ENCODE data around the gene GADD45G.

GADD45G gene

DNA sequence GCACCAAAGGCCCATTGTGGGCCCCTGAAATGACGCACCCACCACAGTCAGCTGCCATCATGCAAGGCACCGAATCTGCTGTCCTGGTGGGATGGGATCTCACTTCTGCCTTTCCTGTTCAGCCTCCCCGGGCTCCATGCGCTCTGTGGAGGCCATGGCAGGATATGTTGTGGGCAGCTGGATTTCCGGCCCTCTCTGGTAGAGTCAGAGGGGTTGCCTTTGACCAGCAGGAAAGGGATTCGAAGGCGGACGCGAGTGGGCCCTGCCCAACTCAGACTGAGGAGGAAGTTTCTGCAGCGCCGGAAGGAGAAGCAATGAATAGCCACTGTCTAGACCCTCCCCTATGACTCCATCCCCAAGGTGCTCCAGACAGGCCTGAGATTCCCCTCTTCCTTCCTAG lies 35.5 kb downstream of the GADD45G start:
- H3K27ac Mint-ChIP-seq, result no peak overlapping the region

DNA sequence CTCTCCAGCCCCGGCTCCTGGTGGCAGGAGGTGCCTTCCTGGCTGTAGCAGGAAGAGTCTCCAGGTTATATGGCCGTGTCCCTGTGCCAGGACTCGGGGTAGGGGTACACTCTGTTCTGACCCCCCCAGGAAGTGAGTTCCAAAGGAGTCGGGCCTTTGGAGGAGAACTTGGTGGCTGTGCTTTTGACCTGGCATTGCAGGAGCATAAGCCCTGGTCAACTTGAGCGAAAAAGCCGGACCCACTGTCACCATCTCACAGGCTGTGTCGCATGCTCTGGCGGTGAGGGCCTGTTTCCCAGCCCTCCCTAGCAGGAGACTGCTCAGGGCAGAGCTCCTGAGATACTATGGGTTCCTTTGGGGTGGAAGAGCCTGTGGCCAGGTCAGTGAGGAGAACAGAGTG lies 36.0 kb downstream of the GADD45G start:
- H3K4me3 Mint-ChIP-seq, result no peak overlapping the region
- H3K27ac Mint-ChIP-seq, result no peak overlapping the region
- H3K36me3 Mint-ChIP-seq, result no peaks in the 10 kb centered on the region
- H3K27me3 Mint-ChIP-seq, result no peaks in the 10 kb centered on the region
- no peaks in the 10 kb centered on the region for H3K4me1 Mint-ChIP-seq (ENCODE audit: low read depth)
- no peaks in the 10 kb centered on the region for H3K9me3 Mint-ChIP-seq (ENCODE audit: low read depth)

More for the DNA sequence above, 35.5 kb downstream of the GADD45G start:
- no peaks in the 10 kb centered on the region for H3K36me3 Mint-ChIP-seq
- H3K9me3 Mint-ChIP-seq (ENCODE audit: low read depth), result no peaks in the 10 kb centered on the region
- H3K27me3 Mint-ChIP-seq, result no peaks in the 10 kb centered on the region
- no peaks in the 10 kb centered on the region for H3K4me1 Mint-ChIP-seq (ENCODE audit: low read depth)
- no peak overlapping the region for H3K4me3 Mint-ChIP-seq

GRCh38 chr9:89641980-89642379 lies 37.2 kb downstream of the GADD45G start:
- H3K36me3 Mint-ChIP-seq, result no peaks in the 10 kb centered on the region
- H3K27me3 Mint-ChIP-seq, result no peaks in the 10 kb centered on the region
- H3K4me1 Mint-ChIP-seq (ENCODE audit: low read depth), result no peaks in the 10 kb centered on the region
- no peaks in the 10 kb centered on the region for H3K9me3 Mint-ChIP-seq (ENCODE audit: low read depth)
- no peak overlapping the region for H3K27ac Mint-ChIP-seq
- no peak overlapping the region for H3K4me3 Mint-ChIP-seq

DNA sequence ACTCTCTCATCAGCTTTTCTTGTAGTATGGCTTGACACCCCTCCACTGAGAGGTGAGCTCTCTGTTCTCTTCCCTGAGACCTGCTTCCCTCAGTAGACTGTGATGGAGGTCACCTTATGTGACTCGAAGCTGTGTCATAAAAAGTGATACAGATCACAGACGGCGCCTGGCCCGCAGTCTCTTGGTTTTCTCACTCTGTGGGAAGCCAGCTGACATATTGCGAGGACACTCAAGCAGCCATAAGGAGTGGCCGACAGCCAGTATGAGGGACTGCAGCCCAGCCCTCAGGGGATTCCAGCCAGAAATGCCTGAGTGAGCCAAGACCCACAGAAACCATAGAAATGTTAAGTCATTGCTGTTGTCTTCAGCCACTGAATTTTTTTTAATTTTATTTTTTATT lies 38.0 kb downstream of the GADD45G start:
- Mint-ChIP-seq H3K27ac (no peak overlapping the region), H3K36me3 (no peaks in the 10 kb centered on the region), H3K27me3 (no peaks in the 10 kb centered on the region), H3K4me1 (ENCODE audit: low read depth) (no peaks in the 10 kb centered on the region), H3K4me3 (no peak overlapping the region), H3K9me3 (ENCODE audit: low read depth) (no peaks in the 10 kb centered on the region)

GRCh38 chr9:89646189-89646939 lies 41.6 kb downstream of the GADD45G start:
- no peaks in the 10 kb centered on the region for H3K27me3 Mint-ChIP-seq
- H3K27ac Mint-ChIP-seq, result no peak overlapping the region
- H3K4me1 Mint-ChIP-seq (ENCODE audit: low read depth), result no peaks in the 10 kb centered on the region
- H3K4me3 Mint-ChIP-seq, result no peak overlapping the region
- H3K36me3 Mint-ChIP-seq, result no peaks in the 10 kb centered on the region
- H3K9me3 Mint-ChIP-seq (ENCODE audit: low read depth), result no peaks in the 10 kb centered on the region

- Mint-ChIP-seq H3K9me3 (ENCODE audit: low read depth) (no peaks in the 10 kb centered on the region), H3K27me3 (no peaks in the 10 kb centered on the region), H3K36me3 (no peaks in the 10 kb centered on the region), H3K27ac (no peak overlapping the region), H3K4me1 (ENCODE audit: low read depth) (no peaks in the 10 kb centered on the region), H3K4me3 (no peak overlapping the region)
Measured at GRCh38 chr9:89647366-89648128, 42.7 kb downstream of the GADD45G start.

DNA sequence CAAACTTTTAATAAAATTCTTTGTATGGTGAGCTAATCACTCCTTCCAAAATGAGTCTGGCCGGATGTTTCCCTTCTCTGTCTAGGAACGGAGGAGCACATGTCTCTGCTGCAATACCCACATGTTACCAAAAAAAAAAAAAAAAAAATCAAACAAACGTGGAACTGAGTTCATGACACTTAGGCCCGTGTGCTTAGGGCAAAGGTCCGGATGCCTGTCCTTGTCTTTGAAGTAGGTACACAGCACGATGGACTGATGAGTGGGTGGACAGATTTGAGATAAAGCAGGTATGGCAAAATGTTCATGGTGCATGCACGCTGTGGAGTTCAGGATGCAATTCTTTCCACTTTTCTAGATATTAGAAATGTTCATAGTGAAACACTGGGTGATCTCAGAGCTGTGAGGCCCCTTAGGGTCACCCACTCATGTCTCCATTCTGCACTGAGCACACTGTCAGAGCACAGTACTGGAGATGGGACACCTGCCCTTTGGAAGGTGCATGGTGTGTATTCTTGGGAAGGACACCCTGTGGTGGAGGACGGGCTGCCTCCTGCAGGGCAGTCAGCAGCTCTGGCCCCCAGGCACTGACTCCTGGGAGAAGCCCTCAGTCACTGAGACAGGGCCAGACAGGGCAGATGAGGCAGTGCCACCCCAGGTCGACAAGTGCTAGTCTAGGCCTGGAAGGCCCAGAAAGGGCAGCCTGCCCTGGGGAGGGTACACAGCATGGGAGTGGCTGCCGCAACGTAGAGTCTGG lies 43.6 kb downstream of the GADD45G start:
- no peaks in the 10 kb centered on the region for H3K36me3 Mint-ChIP-seq
- H3K4me1 Mint-ChIP-seq (ENCODE audit: low read depth), result no peaks in the 10 kb centered on the region
- no peak overlapping the region for H3K27ac Mint-ChIP-seq
- no peaks in the 10 kb centered on the region for H3K9me3 Mint-ChIP-seq (ENCODE audit: low read depth)
- H3K27me3 Mint-ChIP-seq, result no peaks in the 10 kb centered on the region
- no peak overlapping the region for H3K4me3 Mint-ChIP-seq

DNA sequence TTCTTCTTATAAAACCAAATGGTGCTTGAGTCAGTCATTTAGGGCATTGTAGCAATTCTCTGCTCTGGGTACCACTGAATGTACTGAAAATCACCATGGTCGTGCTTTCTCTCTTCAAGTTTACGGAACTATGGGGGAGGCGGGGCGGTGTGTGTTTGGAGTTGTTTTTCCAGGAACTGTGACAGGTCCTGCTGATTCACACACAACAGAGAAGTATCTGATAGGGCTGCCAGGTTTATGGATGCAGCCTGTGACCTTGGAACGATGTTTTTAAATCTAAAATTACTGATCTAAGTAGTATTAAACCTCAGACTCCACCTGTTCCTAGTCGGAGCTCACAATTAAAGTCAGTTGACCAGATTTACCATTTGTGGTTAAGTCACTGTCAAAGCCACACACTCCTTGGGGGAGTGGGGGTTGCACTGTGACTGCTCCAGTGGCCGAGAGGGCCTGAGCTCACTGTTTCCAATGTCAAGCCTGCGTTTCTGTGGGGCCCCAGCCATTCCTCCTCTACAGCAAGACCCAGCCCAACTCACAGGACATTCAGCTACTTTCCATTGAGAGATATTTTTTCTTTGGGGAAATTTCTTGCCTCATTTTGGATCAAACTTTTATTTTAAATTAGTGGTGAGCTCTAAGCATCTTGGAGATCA lies 44.4 kb downstream of the GADD45G start:
- no peaks in the 10 kb centered on the region for H3K36me3 Mint-ChIP-seq
- H3K27ac Mint-ChIP-seq, result no peak overlapping the region
- H3K4me3 Mint-ChIP-seq, result no peak overlapping the region
- no peaks in the 10 kb centered on the region for H3K4me1 Mint-ChIP-seq (ENCODE audit: low read depth)
- H3K27me3 Mint-ChIP-seq, result no peaks in the 10 kb centered on the region
- H3K9me3 Mint-ChIP-seq (ENCODE audit: low read depth), result no peaks in the 10 kb centered on the region

DNA sequence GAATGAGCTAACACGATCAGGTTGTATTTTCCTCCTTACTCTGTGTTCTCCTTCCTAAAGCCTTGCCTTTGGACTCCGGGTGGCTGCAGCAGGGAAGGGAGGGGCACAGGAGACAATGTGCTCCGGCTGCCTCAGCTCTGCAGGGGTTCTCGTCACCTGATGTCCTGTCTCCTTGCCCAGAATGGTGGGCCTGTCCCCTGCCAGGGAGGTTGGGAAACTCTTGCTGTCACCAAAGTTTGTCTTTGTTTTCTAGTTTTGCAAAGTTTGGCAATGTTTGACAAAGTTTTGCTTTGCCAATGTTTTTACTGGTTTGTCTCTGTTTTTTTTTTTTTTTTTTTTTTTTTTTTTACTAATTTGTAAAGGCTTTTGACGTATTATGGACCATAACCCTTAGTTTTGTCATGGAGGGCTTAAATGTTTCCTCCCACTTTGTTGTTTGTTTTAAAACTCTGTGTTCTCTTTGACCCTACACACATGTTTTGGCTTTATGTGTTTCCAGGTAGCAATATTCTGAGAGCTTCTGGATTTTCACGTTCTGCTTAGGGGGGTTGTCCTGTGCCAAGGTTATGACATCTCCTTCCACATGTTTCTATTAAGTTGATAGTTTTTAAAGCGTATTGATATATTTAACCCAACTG lies 49.3 kb downstream of the GADD45G start:
- H3K9me3 Mint-ChIP-seq (ENCODE audit: low read depth), result no peaks in the 10 kb centered on the region
- peaks cover 14% of the 10 kb centered on the region for H3K4me1 Mint-ChIP-seq (ENCODE audit: low read depth)
- H3K27ac Mint-ChIP-seq, result no peak overlapping the region
- H3K36me3 Mint-ChIP-seq, result peaks cover 2% of the 10 kb centered on the region
- no peaks in the 10 kb centered on the region for H3K27me3 Mint-ChIP-seq
- H3K4me3 Mint-ChIP-seq, result no peak overlapping the region

- Mint-ChIP-seq H3K36me3 (peaks cover 2% of the 10 kb centered on the region), H3K27ac (no peak overlapping the region), H3K9me3 (ENCODE audit: low read depth) (no peaks in the 10 kb centered on the region), H3K4me3 (no peak overlapping the region), H3K27me3 (no peaks in the 10 kb centered on the region), H3K4me1 (ENCODE audit: low read depth) (peaks cover 14% of the 10 kb centered on the region)
Measured at GRCh38 chr9:89655056-89655989, 50.5 kb downstream of the GADD45G start.

Measured in activated naive CD8-positive, alpha-beta T cell (primary cell).